Hepatocyte (in vitro differentiated cells): ENCODE measurements around the gene EVI2B. TPM values are rescaled to one million over a fixed set of nuclear protein-coding genes. Genes with fewer than 3 reads are reported as not detected.
"Not testable (repeated sequence)": the region's sequence is repeated elsewhere in the genome, so short reads cannot be mapped to it uniquely, and the experiment has no call there.

Experiments used
- DNase-seq: peaks from one replicate; pipeline ENCODE4 v3.0.0-alpha.2; 2016; ENCODE audit warnings: low spot score
- H2AFZ ChIP-seq: fragments of 200-600 bp; sonication (generic); 2 replicates; pipeline ENCODE4 v1.6.0; 2016; ENCODE audit warnings: antibody characterized with exemption, mild to moderate bottlenecking
- H3K27ac ChIP-seq: fragments of 200-600 bp; sonication (generic); 2 replicates; pipeline ENCODE4 v1.5.1; 2016; ENCODE audit warnings: mild to moderate bottlenecking
- H3K27me3 ChIP-seq: fragments of 200-600 bp; sonication (generic); 2 replicates; pipeline ENCODE4 v1.6.1; 2016
- H3K36me3 ChIP-seq: fragments of 200-600 bp; sonication (generic); replicated peaks from 2 replicates; pipeline ENCODE4 v1.5.1; 2016; ENCODE audit warnings: low read depth; ENCODE audit not compliant: insufficient read depth
- H3K4me1 ChIP-seq: fragments of 200-600 bp; sonication (generic); 2 replicates; pipeline ENCODE4 v1.5.1; 2016; ENCODE audit warnings: mild to moderate bottlenecking, moderate library complexity; ENCODE audit not compliant: insufficient read depth
- H3K4me2 ChIP-seq: fragments of 200-600 bp; sonication (generic); 2 replicates; pipeline ENCODE4 v1.6.0; 2016
- H3K4me3 ChIP-seq: fragments of 200-600 bp; sonication (generic); 2 replicates; pipeline ENCODE4 v1.5.1; 2016; ENCODE audit warnings: mild to moderate bottlenecking
- H3K79me2 ChIP-seq: fragments of 200-600 bp; sonication (generic); 2 replicates; pipeline ENCODE4 v1.6.0; 2017; ENCODE audit warnings: mild to moderate bottlenecking
- H3K9me2 ChIP-seq: fragments of 200-600 bp; sonication (generic); replicated peaks from 2 replicates; pipeline ENCODE4 v1.6.0; 2017; ENCODE audit warnings: mild to moderate bottlenecking; ENCODE audit not compliant: insufficient read depth
- H3K9me3 ChIP-seq: fragments of 200-600 bp; sonication (generic); 2 replicates; pipeline ENCODE4 v1.5.1; 2016; ENCODE audit warnings: low read depth, mild to moderate bottlenecking
- H4K20me1 ChIP-seq: fragments of 200-600 bp; sonication (generic); 2 replicates; pipeline ENCODE4 v1.6.0; 2016; ENCODE audit warnings: mild to moderate bottlenecking; ENCODE audit not compliant: insufficient read depth, poor library complexity, severe bottlenecking
- EZH2 ChIP-seq: fragments of 200-600 bp; sonication (generic); IDR thresholded peaks from 2 replicates; pipeline ENCODE4 v1.6.1; 2016; ENCODE audit warnings: antibody characterized with exemption, mild to moderate bottlenecking, borderline replicate concordance
- EZH2phosphoT487 ChIP-seq: fragments of 200-600 bp; sonication (generic); IDR thresholded peaks from one replicate; pipeline ENCODE4 v1.6.1; 2018; ENCODE audit warnings: antibody characterized with exemption, mild to moderate bottlenecking, low read depth, moderate library complexity; ENCODE audit not compliant: unreplicated experiment, severe bottlenecking
- WGBS: methylation state at CpG from one replicate; pipeline ENCODE4 v1.1.6; 2016; ENCODE audit warnings: low lambda C conversion rate; ENCODE audit errors: missing lambda C conversion rate; 5-methylcytosine and 5-hydroxymethylcytosine counted together
- polyA plus RNA-seq: library from polyadenylated mRNA; unstranded; fragments of >200 nt; fragmentation: Nextera tagmentation; extraction: Ambion mirVana; gene quantifications from 2 replicates; pipeline ENCODE4 v1.2.1, GENCODE V29; 2016
- total RNA-seq: library from RNA; depleted of rRNA; stranded (reverse); fragments of >200 nt; gene quantifications from 2 replicates; pipeline ENCODE4 v1.2.3, GENCODE V29; 2014
- TF ChIP-seq, protein P1 (sequence below): fragments of 200-600 bp; sonication (generic); IDR thresholded peaks from 2 replicates; pipeline ENCODE4 v1.5.1; 2016; ENCODE audit warnings: antibody characterized with exemption, mild to moderate bottlenecking; ENCODE audit not compliant: poor library complexity

EVI2B gene
- total and polyA plus RNA-seq, 2 experiments from 2014 or later: not detected

DNA sequence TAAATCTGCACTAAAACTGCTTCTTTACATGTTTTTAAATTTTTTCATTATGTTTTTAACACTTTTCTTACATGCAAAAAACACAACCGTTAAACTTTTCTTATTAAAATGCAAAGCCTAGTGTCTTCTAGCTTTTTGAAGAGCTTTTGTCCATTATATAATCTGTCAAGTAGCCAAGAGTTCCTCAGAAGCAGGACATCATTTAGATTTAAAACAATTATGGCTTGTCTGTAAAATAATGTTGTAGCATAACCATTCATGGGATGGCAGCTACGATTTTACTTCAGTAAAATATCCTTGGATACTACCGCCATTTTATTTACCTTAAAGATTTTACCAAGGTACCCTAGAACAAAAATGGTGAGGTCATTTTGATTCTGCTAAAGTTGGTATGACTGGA lies 19.6 kb downstream of the EVI2B start:
- Histone ChIP-seq H3K4me1 (no peaks in the 10 kb centered on the region), H3K27ac (no peak overlapping the region), H3K4me3 (no peak overlapping the region), H3K9me2 (no peaks in the 10 kb centered on the region), H3K9me3 (no peaks in the 10 kb centered on the region), H4K20me1 (no peaks in the 10 kb centered on the region), H3K27me3 (no peaks in the 10 kb centered on the region), H3K4me2 (no peak overlapping the region), H3K36me3 (no peaks in the 10 kb centered on the region), H2AFZ (no peak overlapping the region), H3K79me2 (no peaks in the 10 kb centered on the region)
- TF ChIP-seq EZH2 (no peak), EZH2phosphoT487 (no peak)
- TF ChIP-seq, protein P1, sequence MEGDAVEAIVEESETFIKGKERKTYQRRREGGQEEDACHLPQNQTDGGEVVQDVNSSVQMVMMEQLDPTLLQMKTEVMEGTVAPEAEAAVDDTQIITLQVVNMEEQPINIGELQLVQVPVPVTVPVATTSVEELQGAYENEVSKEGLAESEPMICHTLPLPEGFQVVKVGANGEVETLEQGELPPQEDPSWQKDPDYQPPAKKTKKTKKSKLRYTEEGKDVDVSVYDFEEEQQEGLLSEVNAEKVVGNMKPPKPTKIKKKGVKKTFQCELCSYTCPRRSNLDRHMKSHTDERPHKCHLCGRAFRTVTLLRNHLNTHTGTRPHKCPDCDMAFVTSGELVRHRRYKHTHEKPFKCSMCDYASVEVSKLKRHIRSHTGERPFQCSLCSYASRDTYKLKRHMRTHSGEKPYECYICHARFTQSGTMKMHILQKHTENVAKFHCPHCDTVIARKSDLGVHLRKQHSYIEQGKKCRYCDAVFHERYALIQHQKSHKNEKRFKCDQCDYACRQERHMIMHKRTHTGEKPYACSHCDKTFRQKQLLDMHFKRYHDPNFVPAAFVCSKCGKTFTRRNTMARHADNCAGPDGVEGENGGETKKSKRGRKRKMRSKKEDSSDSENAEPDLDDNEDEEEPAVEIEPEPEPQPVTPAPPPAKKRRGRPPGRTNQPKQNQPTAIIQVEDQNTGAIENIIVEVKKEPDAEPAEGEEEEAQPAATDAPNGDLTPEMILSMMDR: no peak
- DNase-seq: no peak
- WGBS: 91% methylated on average over 3 of the region's 3 CpGs

DNA sequence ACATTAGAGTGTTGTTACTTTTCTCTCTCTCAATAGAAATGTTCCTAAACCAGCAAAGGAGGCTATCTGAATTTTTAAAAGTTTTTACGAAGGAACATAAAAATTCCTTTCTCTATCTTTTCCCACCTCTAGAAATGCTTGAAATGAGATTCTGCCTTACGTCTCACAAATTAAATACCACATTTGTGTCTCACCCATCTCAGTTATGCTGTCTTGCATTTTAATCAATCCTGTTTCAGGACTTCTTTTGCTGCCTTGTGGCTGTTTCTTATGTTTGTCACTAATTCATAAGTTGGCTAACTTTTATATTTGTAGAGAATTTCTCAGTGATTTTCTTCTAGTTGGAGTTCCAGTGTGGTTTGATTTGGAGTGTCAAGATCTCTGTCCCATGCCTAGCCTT lies 20.3 kb downstream of the EVI2B start:
- no peak overlapping the region for H3K27ac ChIP-seq
- H2AFZ ChIP-seq: no peak overlapping the region
- H3K27me3 ChIP-seq: no peaks in the 10 kb centered on the region
- H3K9me3 ChIP-seq: no peaks in the 10 kb centered on the region
- no peaks in the 10 kb centered on the region for H3K4me1 ChIP-seq
- 79% methylated on average over 2 of the region's 2 CpGs for WGBS
- no peaks in the 10 kb centered on the region for H3K9me2 ChIP-seq
- H3K36me3 ChIP-seq: no peaks in the 10 kb centered on the region
- no peak overlapping the region for H3K4me3 ChIP-seq
- no peaks in the 10 kb centered on the region for H4K20me1 ChIP-seq
- TF ChIP-seq, protein P1: no peak
- TF ChIP-seq EZH2phosphoT487 (no peak), EZH2 (no peak)
- no peak overlapping the region for H3K4me2 ChIP-seq
- H3K79me2 ChIP-seq: no peaks in the 10 kb centered on the region
- no peak for DNase-seq

DNA sequence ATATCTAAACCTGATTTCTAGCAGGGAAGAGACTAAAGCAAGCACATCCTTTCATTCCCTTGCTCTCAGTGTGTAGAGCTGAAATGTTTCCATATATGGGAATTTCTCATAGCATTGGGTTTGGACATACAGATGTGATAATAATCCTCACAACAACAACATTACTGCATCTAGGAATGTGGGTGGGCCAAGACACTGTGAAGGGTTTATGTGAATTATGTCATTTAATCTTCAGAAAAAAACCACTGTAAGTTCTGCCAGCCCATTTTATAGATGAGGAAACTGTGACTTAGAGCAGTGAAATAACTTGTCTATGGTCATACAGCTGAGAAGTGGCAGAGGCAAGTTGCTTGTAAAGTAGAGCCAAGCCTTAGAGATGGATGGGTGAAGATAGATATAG lies 22.0 kb downstream of the EVI2B start:
- no peak overlapping the region for H2AFZ ChIP-seq
- no peaks in the 10 kb centered on the region for H3K9me2 ChIP-seq
- H3K27me3 ChIP-seq: no peaks in the 10 kb centered on the region
- H3K79me2 ChIP-seq: no peaks in the 10 kb centered on the region
- H3K4me1 ChIP-seq: no peaks in the 10 kb centered on the region
- no peaks in the 10 kb centered on the region for H3K9me3 ChIP-seq
- no peak overlapping the region for H3K4me2 ChIP-seq
- H4K20me1 ChIP-seq: no peaks in the 10 kb centered on the region
- DNase-seq: no peak
- H3K36me3 ChIP-seq: no peaks in the 10 kb centered on the region
- no peak overlapping the region for H3K27ac ChIP-seq
- TF ChIP-seq EZH2phosphoT487: no peak
- no peak for TF ChIP-seq EZH2
- TF ChIP-seq, protein P1: no peak
- H3K4me3 ChIP-seq: no peak overlapping the region

DNA sequence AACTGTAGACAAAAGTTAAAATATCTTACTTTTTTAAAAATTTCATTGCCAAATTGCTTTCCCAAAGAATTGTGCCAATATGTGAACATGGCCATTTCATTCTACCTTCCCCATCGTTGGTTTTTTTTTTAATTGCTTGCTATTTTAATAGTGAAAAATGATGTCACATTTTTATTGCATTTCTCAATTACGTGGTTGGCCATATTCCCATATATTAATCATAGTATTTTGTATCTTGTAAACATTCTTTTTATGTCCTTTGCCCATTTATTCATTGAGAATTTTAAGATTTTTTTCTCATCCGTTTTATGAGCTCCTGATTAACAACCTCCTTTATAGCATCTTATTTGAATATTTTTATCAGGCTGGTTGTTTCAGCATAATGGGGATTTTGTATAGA lies 24.1 kb downstream of the EVI2B start:
- no peak overlapping the region for H3K4me3 ChIP-seq
- no peak overlapping the region for H3K4me2 ChIP-seq
- DNase-seq: no peak
- H3K27ac ChIP-seq: no peak overlapping the region
- TF ChIP-seq, protein P1: no peak
- no peak for TF ChIP-seq EZH2
- TF ChIP-seq EZH2phosphoT487: no peak
- no peaks in the 10 kb centered on the region for H4K20me1 ChIP-seq
- H3K36me3 ChIP-seq: no peaks in the 10 kb centered on the region
- H2AFZ ChIP-seq: no peak overlapping the region
- 90% methylated on average over 3 of the region's 3 CpGs for WGBS
- no peaks in the 10 kb centered on the region for H3K79me2 ChIP-seq
- no peaks in the 10 kb centered on the region for H3K27me3 ChIP-seq
- no peaks in the 10 kb centered on the region for H3K9me2 ChIP-seq
- no peaks in the 10 kb centered on the region for H3K4me1 ChIP-seq
- no peaks in the 10 kb centered on the region for H3K9me3 ChIP-seq

DNA sequence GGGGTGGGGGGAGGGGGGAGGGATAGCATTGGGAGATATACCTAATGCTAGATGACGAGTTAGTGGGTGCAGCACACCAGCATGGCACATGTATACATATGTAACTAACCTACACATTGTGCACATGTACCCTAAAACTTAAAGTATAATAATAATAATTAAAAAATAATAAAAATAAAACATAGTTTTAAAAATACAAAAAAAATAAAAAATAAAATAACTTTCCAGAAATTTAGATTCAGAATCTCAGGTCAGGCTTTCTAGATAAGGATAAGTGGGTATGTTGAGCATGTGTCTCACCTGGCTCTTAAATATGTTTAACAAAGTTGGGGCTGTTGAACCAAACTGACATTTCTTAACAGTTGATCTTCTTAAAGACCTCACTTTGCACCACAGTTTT lies 25.9 kb downstream of the EVI2B start:
- H3K79me2 ChIP-seq, H3K36me3 ChIP-seq, H3K27me3 ChIP-seq, H3K9me2 ChIP-seq, H3K4me1 ChIP-seq, H3K4me2 ChIP-seq, DNase-seq, H3K9me3 ChIP-seq, H2AFZ ChIP-seq, H4K20me1 ChIP-seq, H3K4me3 ChIP-seq, H3K27ac ChIP-seq: not testable (repeated sequence)
- 100% methylated on average over 1 of the region's 1 CpG for WGBS
